ENCODE measurements around the gene CXCL11. TPM values are rescaled to one million over a fixed set of nuclear protein-coding genes. Genes with fewer than 3 reads are reported as not detected.

Gene CXCL11
- total and polyA plus RNA-seq, 2 donors (not counting 1 experiment from before 2014, with no cell fraction given): not detected

DNA sequence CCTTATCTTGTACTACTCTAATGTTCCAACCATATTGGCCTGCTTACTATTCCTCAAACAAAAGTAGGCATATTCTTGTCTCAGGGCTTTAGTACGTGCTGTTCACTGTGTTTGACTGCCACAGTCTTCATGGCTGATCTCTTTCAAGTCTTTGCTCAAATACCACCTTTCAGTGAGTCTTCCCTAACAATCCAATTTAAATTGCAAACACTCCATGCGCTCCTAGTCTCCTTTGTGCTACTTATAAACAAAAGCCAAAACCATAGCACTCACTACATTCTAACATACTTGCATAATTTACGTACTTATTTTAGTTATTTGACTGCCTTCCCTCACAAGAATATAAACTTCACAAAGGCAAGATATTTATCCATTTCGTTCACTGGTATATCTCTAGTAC lies 36.9 kb upstream of the CXCL11 start:
- ChIA-PET POLR2A (no interaction called here), CTCF (interaction anchor here (3.8 kb wide), 1 partner anchor 77 kb away, joined by 24 read pairs; no protein-coding TSS in a partner anchor)
- H3K79me2 ChIP-seq (ENCODE audit: control insufficient read depth, insufficient read depth, low read length): no peaks in the 10 kb centered on the region
- no peaks in the 10 kb centered on the region for H3K4me1 Mint-ChIP-seq
- ATAC-seq (ENCODE audit: low read depth) (no peak), DNase-seq (no peak)
- no peak overlapping the region for H3K4me3 Mint-ChIP-seq
- no peak overlapping the region for H3K4me3 ChIP-seq (ENCODE audit: control extremely low read depth in 1 of 5, extremely low read depth in 1 of 5, insufficient read depth in 1 of 5, low read depth in 2 of 5, low read length in 4 of 5)
- no peak overlapping the region for H3K4me2 ChIP-seq (replicated peaks; ENCODE audit: low read depth, low read length, poor library complexity, severe bottlenecking)
- H3K27me3 ChIP-seq (replicated peaks in 1 of 4; ENCODE audit: control extremely low read depth in 1 of 4, control insufficient read depth in 3 of 4, insufficient read depth in 4 of 4, low read length in 3 of 4): no peaks in the 10 kb centered on the region
- intact Hi-C loops (cut with micrococcal nuclease): no loop called here
- peaks cover 2% of the 10 kb centered on the region for H3K27me3 Mint-ChIP-seq
- no peak overlapping the region for H2AFZ ChIP-seq (ENCODE audit: insufficient read depth, low read depth, low read length, poor library complexity, severe bottlenecking)
- H3K27ac Mint-ChIP-seq: no peak overlapping the region
- H3K36me3 ChIP-seq (replicated peaks in 1 of 2; ENCODE audit: control extremely low read depth in 1 of 2, control insufficient read depth in 1 of 2, extremely low read depth in 1 of 2, insufficient read depth in 2 of 2, low read length in 1 of 2): no peaks in the 10 kb centered on the region
- TF ChIP-seq EZH2 (IDR thresholded peaks at IDR 0.05; ENCODE audit: borderline replicate concordance, insufficient read depth, low read depth, low read length, poor library complexity, severe bottlenecking) (no peak), CTCF (IDR thresholded peaks at IDR 0.05) (no peak)
- H3K9me3 ChIP-seq (ENCODE audit: control extremely low read depth in 1 of 3, control insufficient read depth in 2 of 3, insufficient read depth in 1 of 3, low read length in 2 of 3): no peaks in the 10 kb centered on the region
- H3K9me3 Mint-ChIP-seq (ENCODE audit: insufficient read depth): no peaks in the 10 kb centered on the region
- WGBS (ENCODE audit: insufficient coverage): 100% methylated on average over 2 of the region's 4 CpGs
- H4K20me1 ChIP-seq (ENCODE audit: control insufficient read depth, insufficient read depth, low read length, poor library complexity, severe bottlenecking): no peaks in the 10 kb centered on the region
- H3K27ac ChIP-seq (ENCODE audit: low read length in 2 of 2): no peak overlapping the region
- no peak overlapping the region for H3K9ac ChIP-seq (ENCODE audit: low read length)
- H3K4me1 ChIP-seq (ENCODE audit: control insufficient read depth in 2 of 2, insufficient read depth in 2 of 2, low read length in 2 of 2): no peaks in the 10 kb centered on the region

DNA sequence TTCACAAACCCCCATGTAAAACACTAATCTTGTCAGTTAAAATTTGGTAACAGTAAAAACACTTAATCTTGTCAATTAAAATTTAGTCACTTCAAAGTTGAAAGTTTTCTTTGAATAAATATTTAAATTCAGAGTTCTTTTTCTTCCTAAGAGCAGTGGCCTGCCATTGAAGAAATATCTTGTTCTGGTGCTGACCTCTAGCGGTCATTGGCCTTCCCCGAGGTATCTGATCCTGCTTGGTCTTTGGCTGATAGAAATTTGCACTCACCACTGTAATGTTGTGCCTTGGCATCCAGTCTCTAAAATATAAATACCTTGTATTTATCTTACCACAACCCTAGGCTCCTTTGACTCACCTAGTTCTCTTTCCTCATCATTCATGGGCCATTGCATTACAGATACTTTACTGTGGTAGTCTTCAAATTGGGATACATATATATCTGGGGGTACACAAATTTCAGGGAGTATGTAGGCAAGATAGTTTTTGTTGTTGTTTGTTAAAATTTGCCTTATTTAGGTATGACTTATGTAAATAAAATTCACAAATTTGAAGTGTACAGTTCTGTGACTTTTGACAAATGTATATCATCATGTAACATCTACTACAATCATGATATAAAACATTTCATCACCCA lies 31.9 kb upstream of the CXCL11 start:
- DNase-seq: peak; percentile 83
- H3K27ac Mint-ChIP-seq: no peak overlapping the region
- TF ChIP-seq EZH2 (IDR thresholded peaks at IDR 0.05; ENCODE audit: borderline replicate concordance, insufficient read depth, low read depth, low read length, poor library complexity, severe bottlenecking) (no peak), CTCF (IDR thresholded peaks at IDR 0.05) (peak; percentile 94)
- ChIA-PET POLR2A (no interaction called here), CTCF (interaction anchor here (0.7 to 6.7 kb wide), 13 partner anchors 10 to 178 kb away, joined by 3 to 132 read pairs (median 8); partner anchors contain the start of gene SDAD1)
- intact Hi-C loops (cut with micrococcal nuclease): loop anchor here (1.0 to 2.0 kb wide), 5 partner anchors 72 to 172 kb away; partner anchors contain the start of gene NUP54
- Histone ChIP-seq H3K27me3 (replicated peaks in 1 of 4; ENCODE audit: control extremely low read depth in 1 of 4, control insufficient read depth in 3 of 4, insufficient read depth in 4 of 4, low read length in 3 of 4) (no peaks in the 10 kb centered on the region), H3K9ac (ENCODE audit: low read length) (no peak overlapping the region), H3K27ac (ENCODE audit: low read length in 2 of 2) (no peak overlapping the region), H3K4me2 (replicated peaks; ENCODE audit: low read depth, low read length, poor library complexity, severe bottlenecking) (no peak overlapping the region), H3K36me3 (replicated peaks in 1 of 2; ENCODE audit: control extremely low read depth in 1 of 2, control insufficient read depth in 1 of 2, extremely low read depth in 1 of 2, insufficient read depth in 2 of 2, low read length in 1 of 2) (no peaks in the 10 kb centered on the region), H3K4me3 (ENCODE audit: control extremely low read depth in 1 of 5, extremely low read depth in 1 of 5, insufficient read depth in 1 of 5, low read depth in 2 of 5, low read length in 4 of 5) (no peak overlapping the region), H3K9me3 (ENCODE audit: control extremely low read depth in 1 of 3, control insufficient read depth in 2 of 3, insufficient read depth in 1 of 3, low read length in 2 of 3) (peaks cover 0 to under 1% (median 0%) of the 10 kb centered on the region in 3 donors), H3K4me1 (ENCODE audit: control insufficient read depth in 2 of 2, insufficient read depth in 2 of 2, low read length in 2 of 2) (peaks cover under 1% of the 10 kb centered on the region in 2 donors), H2AFZ (ENCODE audit: insufficient read depth, low read depth, low read length, poor library complexity, severe bottlenecking) (no peak overlapping the region), H3K79me2 (ENCODE audit: control insufficient read depth, insufficient read depth, low read length) (no peaks in the 10 kb centered on the region), H4K20me1 (ENCODE audit: control insufficient read depth, insufficient read depth, low read length, poor library complexity, severe bottlenecking) (no peaks in the 10 kb centered on the region)
- H3K9me3 Mint-ChIP-seq (ENCODE audit: insufficient read depth): no peaks in the 10 kb centered on the region
- H3K4me3 Mint-ChIP-seq: no peak overlapping the region
- 0% methylated on average over 2 of the region's 2 CpGs for WGBS (ENCODE audit: insufficient coverage)
- H3K27me3 Mint-ChIP-seq: no peaks in the 10 kb centered on the region
- H3K4me1 Mint-ChIP-seq: peaks cover 2% of the 10 kb centered on the region
- peak; percentile 82 for ATAC-seq (ENCODE audit: low read depth)

All from B cell (primary cell).